ENCODE measurements around the gene CUL3. TPM values are rescaled to one million over a fixed set of nuclear protein-coding genes. Genes with fewer than 3 reads are reported as not detected.

CUL3 gene
- total RNA-seq, 2 donors from 2014 or later, result 26.5 to 33.3 TPM

GRCh38 chr2:224565452-224566035 lies 19.6 kb downstream of the CUL3 start:
- H3K27me3 ChIP-seq, result no peaks in the 10 kb centered on the region
- TF ChIP-seq POLR2A (IDR thresholded peaks at IDR 0.05) (no peak), CTCF (IDR thresholded peaks at IDR 0.05) (no peak)
- 90 to 92% methylated on average over 4 of the region's 4 CpGs for WGBS, 2 donors

GRCh38 chr2:224563537-224563936 lies 21.6 kb downstream of the CUL3 start:
- no peaks in the 10 kb centered on the region for H3K27me3 ChIP-seq
- intact Hi-C loops (cut with DNase I), result no loop called here
- H3K9me3 ChIP-seq, result peaks cover 0 to 7% (median 0%) of the 10 kb centered on the region in 3 donors
- TF ChIP-seq CTCF (IDR thresholded peaks at IDR 0.05), result no peak
- no peak for TF ChIP-seq POLR2A (IDR thresholded peaks at IDR 0.05)
- no peak for ATAC-seq
- H3K4me1 ChIP-seq, result peaks cover 29% of the 10 kb centered on the region
- H3K4me3 ChIP-seq, result no peak overlapping the region
- H3K27ac ChIP-seq, result no peak overlapping the region
- no peak for DNase-seq
- no peaks in the 10 kb centered on the region for H3K36me3 ChIP-seq (replicated peaks in 1 of 2; ENCODE audit: insufficient read depth in 1 of 2, low read depth in 2 of 2)

More at GRCh38 chr2:224565452-224566035, 19.6 kb downstream of the CUL3 start:
- no peaks in the 10 kb centered on the region for H3K36me3 ChIP-seq (replicated peaks in 1 of 2; ENCODE audit: insufficient read depth in 1 of 2, low read depth in 2 of 2)
- no peak overlapping the region for H3K27ac ChIP-seq
- H3K4me3 ChIP-seq, result no peak overlapping the region
- DNase-seq, result no peak
- peaks cover 0 to 7% (median 0%) of the 10 kb centered on the region in 3 donors for H3K9me3 ChIP-seq
- no peak for ATAC-seq
- intact Hi-C loops (cut with DNase I), result no loop called here
- peaks cover 39% of the 10 kb centered on the region for H3K4me1 ChIP-seq

- no peak overlapping the region for H3K4me3 ChIP-seq
- 49% methylated on average over 4 of the region's 4 CpGs for WGBS, 2 donors
- H3K27ac ChIP-seq, result no peak overlapping the region
- intact Hi-C loops (cut with DNase I), result no loop called here
- peaks cover 0 to 7% (median 0%) of the 10 kb centered on the region in 3 donors for H3K9me3 ChIP-seq
- TF ChIP-seq POLR2A (IDR thresholded peaks at IDR 0.05), result no peak
- no peak for TF ChIP-seq CTCF (IDR thresholded peaks at IDR 0.05)
- H3K4me1 ChIP-seq, result peaks cover 22% of the 10 kb centered on the region
- no peak for DNase-seq
- ATAC-seq, result no peak
- no peaks in the 10 kb centered on the region for H3K27me3 ChIP-seq
- H3K36me3 ChIP-seq (replicated peaks in 1 of 2; ENCODE audit: insufficient read depth in 1 of 2, low read depth in 2 of 2), result no peaks in the 10 kb centered on the region
Observed at GRCh38 chr2:224562831-224563230, 22.3 kb downstream of the CUL3 start.

- 62 to 67% methylated on average over 7 of the region's 7 CpGs for WGBS, 2 donors
- no peak overlapping the region for H3K27ac ChIP-seq
- no peak for DNase-seq
- intact Hi-C loops (cut with DNase I), result no loop called here
- no peak overlapping the region for H3K4me3 ChIP-seq
- H3K9me3 ChIP-seq, result peaks cover 0 to under 1% (median 0%) of the 10 kb centered on the region in 3 donors
- H3K4me1 ChIP-seq, result peaks cover 20% of the 10 kb centered on the region
- no peak for TF ChIP-seq CTCF (IDR thresholded peaks at IDR 0.05)
- no peak for TF ChIP-seq POLR2A (IDR thresholded peaks at IDR 0.05)
- H3K27me3 ChIP-seq, result no peaks in the 10 kb centered on the region
- no peaks in the 10 kb centered on the region for H3K36me3 ChIP-seq (replicated peaks in 1 of 2; ENCODE audit: insufficient read depth in 1 of 2, low read depth in 2 of 2)
- no peak for ATAC-seq
Observed at GRCh38 chr2:224561234-224562005, 23.7 kb downstream of the CUL3 start.

All from body of pancreas (tissue), 4 donors.